SU-DHL-6 (cell line): Measurements from ENCODE around the gene GLIS2.

Source experiments
- H2AFZ ChIP-seq: fragments of 200-600 bp; sonication (generic); 2 replicates; pipeline ENCODE4 v1.6.1; 2014; ENCODE audit warnings: low read depth, mild to moderate bottlenecking, moderate library complexity, mixed read lengths, antibody characterized with exemption, low read length; ENCODE audit not compliant: severe bottlenecking
- H3F3A ChIP-seq: fragments of 200-600 bp; shearing (Covaris generic); 2 replicates; pipeline ENCODE4 v1.6.0; 2016; ENCODE audit warnings: antibody characterized with exemption, mild to moderate bottlenecking; ENCODE audit not compliant: insufficient read depth
- H3K27ac ChIP-seq: fragments of 200-600 bp; sonication (generic); 2 replicates; pipeline ENCODE4 v1.5.1; 2016; ENCODE audit warnings: low read depth, mild to moderate bottlenecking, low read length, moderate library complexity, mixed read lengths
- H3K27me3 ChIP-seq: fragments of 200-600 bp; sonication (generic), shearing (Covaris generic); 2 replicates; pipeline ENCODE4 v1.6.0; 2014; ENCODE audit warnings: mild to moderate bottlenecking, low read length
- H3K36me3 ChIP-seq: fragments of 200-600 bp; sonication (generic); 2 replicates; pipeline ENCODE4 v1.6.1; 2014; ENCODE audit warnings: mild to moderate bottlenecking, low read length, mixed read lengths
- H3K4me2 ChIP-seq: fragments of 300-600, 200-600 bp; shearing (Covaris generic), sonication (generic); 2 replicates; pipeline ENCODE4 v1.6.0; 2014; ENCODE audit warnings: low read length, low read depth, mild to moderate bottlenecking; ENCODE audit not compliant: poor library complexity, severe bottlenecking
- H3K4me3 ChIP-seq: fragments of 200-600 bp; sonication (generic); 2 replicates; pipeline ENCODE4 v1.5.1; 2014; ENCODE audit warnings: antibody characterized with exemption, low read length, mild to moderate bottlenecking, mixed read lengths; ENCODE audit not compliant: insufficient read depth, poor library complexity, severe bottlenecking
- H3K79me2 ChIP-seq: fragments of 200-600 bp; sonication (generic); 2 replicates; pipeline ENCODE4 v1.6.1; 2014; ENCODE audit warnings: mild to moderate bottlenecking, low read length, moderate library complexity; ENCODE audit not compliant: insufficient read depth
- H3K9ac ChIP-seq: fragments of 200-600 bp; sonication (generic); 2 replicates; pipeline ENCODE4 v1.7.0; 2014; ENCODE audit warnings: mild to moderate bottlenecking, low read length
- H3K9me2 ChIP-seq: fragments of 200-600 bp; sonication (generic); replicated peaks from 2 replicates; pipeline ENCODE4 v1.6.1; 2014; ENCODE audit warnings: low read length; ENCODE audit not compliant: insufficient read depth
- H3K9me3 ChIP-seq: fragments of 200-600 bp; sonication (generic); 2 replicates; pipeline ENCODE4 v1.6.1; 2014; ENCODE audit warnings: low read length, mixed read lengths; ENCODE audit not compliant: insufficient read depth
- H4K20me1 ChIP-seq: fragments of 200-600 bp; sonication (generic); 2 replicates; pipeline ENCODE4 v1.6.1; 2014; ENCODE audit warnings: low read depth, mild to moderate bottlenecking, antibody characterized with exemption, low read length, moderate library complexity, mixed read lengths
- CTCF ChIP-seq: fragments of 200-600 bp; sonication (generic); IDR thresholded peaks from one replicate; pipeline ENCODE4 v1.5.1; 2017; ENCODE audit warnings: antibody characterized with exemption, mild to moderate bottlenecking, low read length, moderate library complexity; ENCODE audit not compliant: insufficient read depth, poor library complexity, severe bottlenecking
- EZH2phosphoT487 ChIP-seq: fragments of 200-600 bp; sonication (generic), shearing (Covaris generic); conservative IDR thresholded peaks from 2 replicates; pipeline ENCODE4 v1.6.1; 2018; ENCODE audit warnings: mild to moderate bottlenecking, antibody characterized with exemption, low read length, moderate library complexity, mixed read lengths

Gene GLIS2

DNA sequence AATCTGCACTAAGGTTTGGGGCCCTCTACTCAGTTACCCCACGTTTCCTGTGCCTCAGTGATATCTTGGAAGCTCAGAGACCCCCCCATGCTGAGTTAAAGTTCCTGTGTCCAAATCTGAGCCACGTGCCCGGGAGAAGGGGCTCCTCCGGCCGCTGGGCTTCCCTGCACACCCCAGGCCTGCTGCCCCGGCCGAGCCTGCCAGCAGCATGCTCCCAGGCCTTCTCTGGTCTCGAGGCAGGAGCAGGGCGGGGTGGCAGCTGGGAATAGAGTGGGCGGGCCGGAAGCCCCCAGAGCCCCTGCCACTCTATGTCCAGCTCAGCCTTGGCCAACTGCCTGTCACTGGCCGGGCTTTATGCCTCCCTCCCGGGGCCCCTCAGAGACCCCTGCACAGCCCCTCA is 50.1 kb downstream of the GLIS2 start:
- Histone ChIP-seq H3K9me2 (no peaks in the 10 kb centered on the region), H3K27me3 (no peaks in the 10 kb centered on the region), H3K4me3 (no peak overlapping the region), H2AFZ (no peak overlapping the region), H3K36me3 (no peaks in the 10 kb centered on the region), H4K20me1 (no peaks in the 10 kb centered on the region), H3F3A (peaks cover 13% of the 10 kb centered on the region; the same call in 1 of the 2 replicates), H3K27ac (no peak overlapping the region), H3K9me3 (no peaks in the 10 kb centered on the region), H3K79me2 (no peaks in the 10 kb centered on the region), H3K9ac (no peak overlapping the region), H3K4me2 (no peak overlapping the region)
- TF ChIP-seq CTCF (no peak), EZH2phosphoT487 (no peak)

GRCh38 chr16:4367393-4367856 is 51.6 kb downstream of the GLIS2 start:
- Histone ChIP-seq H3F3A (peaks cover 13% of the 10 kb centered on the region; the same call in 1 of the 2 replicates), H3K9ac (no peak overlapping the region), H4K20me1 (peaks cover 3% of the 10 kb centered on the region; the same call in 1 of the 2 replicates), H3K4me2 (no peak overlapping the region), H3K27ac (no peak overlapping the region), H3K27me3 (no peaks in the 10 kb centered on the region), H3K4me3 (no peak overlapping the region), H2AFZ (no peak overlapping the region), H3K9me2 (no peaks in the 10 kb centered on the region), H3K79me2 (no peaks in the 10 kb centered on the region), H3K9me3 (no peaks in the 10 kb centered on the region), H3K36me3 (no peaks in the 10 kb centered on the region)
- TF ChIP-seq CTCF: no peak
- TF ChIP-seq EZH2phosphoT487: no peak

- Histone ChIP-seq H3K4me2 (no peak overlapping the region), H3K9me2 (no peaks in the 10 kb centered on the region), H3K4me3 (no peak overlapping the region), H3K27ac (no peak overlapping the region), H3K79me2 (no peaks in the 10 kb centered on the region), H3K27me3 (no peaks in the 10 kb centered on the region), H3K36me3 (no peaks in the 10 kb centered on the region), H3F3A (peaks cover under 1% of the 10 kb centered on the region; the same call in 1 of the 2 replicates), H3K9me3 (no peaks in the 10 kb centered on the region), H2AFZ (no peak overlapping the region), H3K9ac (no peak overlapping the region), H4K20me1 (peaks cover 3% of the 10 kb centered on the region; the same call in 1 of the 2 replicates)
- TF ChIP-seq EZH2phosphoT487 (no peak), CTCF (no peak)
These were observed 53.3 kb downstream of the GLIS2 start for GRCh38 chr16:4369007-4369733.
